CD4-positive, alpha-beta T cell (primary cell): ENCODE measurements around the gene CDC14A. TPM values are rescaled to one million over a fixed set of nuclear protein-coding genes. Genes with fewer than 3 reads are reported as not detected.

Experiments
- ATAC-seq: fragments of 200-7000 bp; cut with Tn5 transposase; one replicate; pipeline ENCODE4 v1.10.0; 2022; ENCODE audit warnings: mild to moderate bottlenecking; ENCODE audit not compliant: poor library complexity
- CTCF ChIA-PET: fragments of 350-600 bp; sonication (Branson Sonifier 250); formaldehyde crosslinking; loops from one replicate; lab custom pipeline; 2021; ENCODE audit warnings: antibody characterized with exemption, inconsistent platforms; lab: Charles Lee
- POLR2A ChIA-PET: fragments of 350-600 bp; sonication (Branson Sonifier 250); formaldehyde crosslinking; loops from one replicate; lab custom pipeline; 2021; ENCODE audit warnings: antibody characterized with exemption, inconsistent platforms; lab: Charles Lee
- DNase-seq, 14 experiments: peaks; one replicate each; pipeline ENCODE4 v3.0.0-alpha.2; 2013 to 2020; ENCODE audit warnings: mixed read lengths in 2 of 14
- H3K27ac ChIP-seq, 2 donors: one replicate each; pipeline versions ENCODE4 v1.5.1 to v1.7.0; 2013; ENCODE audit warnings: low read length in 2 of 2, low read depth in 1 of 2, mild to moderate bottlenecking in 1 of 2
- H3K27me3 ChIP-seq, 2 experiments: 1 replicate in 1 of 2; 2 replicates in 1 of 2; pipeline versions ENCODE4 v1.6.1 to v1.7.0; 2013; ENCODE audit warnings: low read length in 2 of 2, control low read depth in 1 of 2, mild to moderate bottlenecking in 1 of 2, moderate library complexity in 1 of 2; ENCODE audit not compliant: insufficient read depth in 2 of 2, control insufficient read depth in 1 of 2
- H3K36me3 ChIP-seq: one replicate; pipeline ENCODE4 v1.6.1; 2013; ENCODE audit warnings: low read length, control low read depth; ENCODE audit not compliant: insufficient read depth
- H3K4me1 ChIP-seq: one replicate; pipeline ENCODE4 v1.6.1; 2013; ENCODE audit warnings: low read length, control low read depth; ENCODE audit not compliant: insufficient read depth
- H3K4me3 ChIP-seq: one replicate; pipeline ENCODE4 v1.5.1; 2013; ENCODE audit warnings: mild to moderate bottlenecking, low read length, moderate library complexity
- H3K9me3 ChIP-seq, 2 experiments: 1 replicate in 1 of 2; 2 replicates in 1 of 2; pipeline versions ENCODE4 v1.6.1 to v1.7.0; 2013; ENCODE audit warnings: low read length in 2 of 2, mild to moderate bottlenecking in 2 of 2, control low read depth in 1 of 2, moderate library complexity in 1 of 2; ENCODE audit not compliant: control insufficient read depth in 1 of 2, insufficient read depth in 1 of 2
- H3K27ac Mint-ChIP-seq: one replicate; pipeline ENCODE4 v1.8.0; 2020; ENCODE audit warnings: mixed read lengths
- H3K27me3 Mint-ChIP-seq: one replicate; pipeline ENCODE4 v1.8.0; 2021; ENCODE audit warnings: mixed read lengths
- H3K36me3 Mint-ChIP-seq: one replicate; pipeline ENCODE4 v1.8.0; 2021; ENCODE audit warnings: low read depth, mixed read lengths
- H3K4me1 Mint-ChIP-seq: one replicate; pipeline ENCODE4 v1.8.0; 2021; ENCODE audit warnings: low read depth, mixed read lengths
- H3K4me3 Mint-ChIP-seq: one replicate; pipeline ENCODE4 v1.8.0; 2020; ENCODE audit warnings: mild to moderate bottlenecking, mixed read lengths
- H3K9me3 Mint-ChIP-seq: one replicate; pipeline ENCODE4 v1.8.0; 2020; ENCODE audit warnings: mixed read lengths
- CTCF ChIP-seq: fragments of 200-600 bp; IDR thresholded peaks from one replicate; pipeline ENCODE4 v1.8.0; 2022; ENCODE audit warnings: antibody characterized with exemption, mild to moderate bottlenecking
- intact Hi-C, 2 experiments: fragments of 100-400 bp; cut with DNase I in 1 of 2; cut with micrococcal nuclease in 1 of 2; formaldehyde crosslinking; loops; one replicate each; pipeline versions ENCODE4 v1.15.1 to v1.9.0; 2023 to 2025; cut with DNase I, micrococcal nuclease
- total RNA-seq, 174 experiments: library from RNA in 2 of 174; stranded (reverse) in 2 of 174; gene quantifications; one replicate each; pipeline ENCODE4 v1.2.3 and lab custom pipeline; 2021 to 2026

CDC14A gene
- total RNA-seq, 2 experiments from 2014 or later: 174 to 182 TPM

GRCh38 chr1:100422065-100422464 lies 69.8 kb downstream of the CDC14A start:
- H3K27ac ChIP-seq: peak overlapping the region; percentile 49 to 54
- TF ChIP-seq CTCF: no peak
- CTCF ChIA-PET: interaction anchor here (1.0 to 4.0 kb wide), 7 partner anchors 11 to 68 kb away, joined by 3 to 32 read pairs (median 9); no protein-coding TSS in a partner anchor
- Mint-ChIP-seq H3K36me3 (peaks cover 81% of the 10 kb centered on the region), H3K4me3 (peak overlapping the region; percentile 78), H3K4me1 (peaks cover 89% of the 10 kb centered on the region), H3K27ac (peak overlapping the region; percentile 94), H3K9me3 (peaks cover 7% of the 10 kb centered on the region), H3K27me3 (no peaks in the 10 kb centered on the region)
- H3K4me1 ChIP-seq: peaks cover 37% of the 10 kb centered on the region
- intact Hi-C loops: loop anchor here in 1 of 2 experiments (1.0 to 5.0 kb wide), 2 partner anchors 9 to 35 kb away; no protein-coding TSS in a partner anchor
- no peaks in the 10 kb centered on the region for H3K27me3 ChIP-seq
- POLR2A ChIA-PET: interaction anchor here (0.8 to 5.4 kb wide), 18 partner anchors 10 to 826 kb away, joined by 3 to 67 read pairs (median 21); partner anchors contain the start of genes CDC14A and DBT
- H3K36me3 ChIP-seq: peaks cover 42% of the 10 kb centered on the region
- no peak for ATAC-seq
- H3K4me3 ChIP-seq: peak overlapping the region; percentile 51
- no peak for DNase-seq
- H3K9me3 ChIP-seq: no peaks in the 10 kb centered on the region

GRCh38 chr1:100423832-100424337 lies 71.6 kb downstream of the CDC14A start:
- ATAC-seq (peak; percentile 74), DNase-seq (peak in 9 of 14 experiments; percentile 11 to 85 (median 33))
- Mint-ChIP-seq H3K9me3 (no peaks in the 10 kb centered on the region), H3K36me3 (peaks cover 79% of the 10 kb centered on the region), H3K27me3 (no peaks in the 10 kb centered on the region), H3K4me1 (peaks cover 84% of the 10 kb centered on the region), H3K4me3 (peak overlapping the region; percentile 91), H3K27ac (peak overlapping the region; percentile 94)
- H3K4me1 ChIP-seq: peaks cover 34% of the 10 kb centered on the region
- POLR2A ChIA-PET: interaction anchor here (0.9 to 5.4 kb wide), 26 partner anchors 9 to 158 kb away, joined by 3 to 67 read pairs (median 12); partner anchors contain the start of genes CDC14A and RTCA
- H3K4me3 ChIP-seq: peak overlapping the region; percentile 51
- TF ChIP-seq CTCF: peak; percentile 14
- intact Hi-C loops: loop anchor here in 1 of 2 experiments (2.0 to 5.0 kb wide), 2 partner anchors 17 to 33 kb away; no protein-coding TSS in a partner anchor
- H3K9me3 ChIP-seq: no peaks in the 10 kb centered on the region
- peaks cover 34% of the 10 kb centered on the region for H3K36me3 ChIP-seq
- H3K27me3 ChIP-seq: no peaks in the 10 kb centered on the region
- peak overlapping the region; percentile 49 to 54 for H3K27ac ChIP-seq
- CTCF ChIA-PET: interaction anchor here (0.9 to 4.0 kb wide), 21 partner anchors 8 to 72 kb away, joined by 3 to 32 read pairs (median 5); partner anchors contain the start of gene CDC14A

- no peaks in the 10 kb centered on the region for H3K27me3 Mint-ChIP-seq
- H3K27ac ChIP-seq: peak overlapping the region in 1 of 2 donors; percentile 4
- H3K27me3 ChIP-seq: no peaks in the 10 kb centered on the region
- ChIA-PET CTCF (interaction anchor here (0.9 kb wide), 1 partner anchor 31 kb away, joined by 3 read pairs; no protein-coding TSS in a partner anchor), POLR2A (no interaction called here)
- H3K4me3 Mint-ChIP-seq: no peak overlapping the region
- ATAC-seq (no peak), DNase-seq (peak in 1 of 14 experiments; percentile 53)
- peaks cover 46% of the 10 kb centered on the region for H3K36me3 ChIP-seq
- H3K4me1 ChIP-seq: peaks cover 41% of the 10 kb centered on the region
- H3K36me3 Mint-ChIP-seq: peaks cover 85% of the 10 kb centered on the region
- no peaks in the 10 kb centered on the region for H3K9me3 ChIP-seq
- no peak overlapping the region for H3K4me3 ChIP-seq
- peaks cover 78% of the 10 kb centered on the region for H3K4me1 Mint-ChIP-seq
- H3K27ac Mint-ChIP-seq: peak overlapping the region; percentile 64
- intact Hi-C loops: no loop called here
- H3K9me3 Mint-ChIP-seq: peaks cover 5% of the 10 kb centered on the region
- no peak for TF ChIP-seq CTCF
Measured at GRCh38 chr1:100428160-100428559, 75.9 kb downstream of the CDC14A start.
